Activated T-helper 9 cell treated with anti-CD3 and anti-CD28 coated beads, Interleukin-2, amount 50 U/mL, for 16 hours (primary cell): ENCODE measurements around the gene ENPEP.
A peak's percentile ranks its signal among the peaks of the same experiment; 100 is the strongest.
"Not testable (repeated sequence)": the region's sequence is repeated elsewhere in the genome, so short reads cannot be mapped to it uniquely, and the experiment has no call there.

Experiments used
- DNase-seq: peaks from one replicate; pipeline ENCODE4 v3.0.0-alpha.2; 2020; ENCODE audit warnings: low read depth

Gene ENPEP

DNA sequence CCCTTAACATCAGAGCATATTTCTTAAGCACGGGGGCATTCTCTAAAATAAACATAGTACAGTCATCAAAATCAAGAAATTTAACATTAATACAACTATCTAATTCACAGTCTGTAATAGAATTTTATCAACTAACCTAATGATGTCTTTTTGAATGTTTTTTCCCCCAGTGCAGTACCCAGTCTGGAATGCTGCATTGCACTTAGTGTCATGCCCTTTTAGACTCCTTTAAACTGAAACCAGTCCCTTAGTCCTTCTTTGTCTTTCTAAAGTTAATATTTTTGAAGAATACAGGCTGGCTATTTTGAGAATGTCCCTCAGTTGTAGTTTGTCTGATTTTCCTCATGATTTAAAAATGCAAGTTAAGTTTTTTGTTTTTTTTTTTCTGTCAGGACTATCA is 9.5 kb downstream of the ENPEP start:
- no peak for DNase-seq

DNA sequence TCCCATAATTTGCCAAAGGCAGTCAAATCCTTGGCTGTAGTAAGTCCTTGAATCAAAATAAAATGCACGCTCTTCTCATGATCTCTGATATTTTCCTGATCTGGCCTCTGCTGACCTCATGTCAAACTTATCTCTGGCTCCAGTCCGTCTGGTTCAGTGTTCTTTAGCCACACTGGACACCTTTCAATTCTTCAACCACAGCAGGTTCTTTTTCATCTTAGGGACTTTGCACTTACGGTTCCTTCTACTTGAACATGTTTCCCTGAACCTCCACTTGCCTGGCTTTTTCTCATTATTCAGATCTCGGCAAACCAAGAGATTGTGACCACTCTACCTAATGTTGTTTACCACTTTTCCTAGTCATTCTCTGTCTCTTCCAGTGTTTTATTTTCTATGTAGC is 10.3 kb downstream of the ENPEP start:
- DNase-seq = no peak

DNA sequence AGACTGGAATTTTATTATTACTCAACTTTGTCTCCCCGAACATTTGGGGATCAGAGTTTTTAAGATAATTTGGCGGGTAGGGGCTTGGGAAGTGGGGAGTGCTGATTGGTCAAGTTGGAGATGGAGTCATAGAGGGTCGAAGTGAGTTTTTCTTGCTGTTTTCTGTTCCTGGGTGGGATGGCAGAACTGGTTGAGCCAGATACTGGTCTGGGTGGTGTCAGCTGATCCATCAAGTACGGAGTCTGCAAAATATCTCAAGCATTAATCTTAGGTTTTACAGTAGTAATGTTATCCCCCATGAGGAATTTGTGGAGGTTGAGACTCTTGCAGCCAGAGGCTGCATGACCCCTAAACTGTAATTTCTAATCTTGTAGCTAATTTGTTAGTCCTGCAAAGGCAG is 10.9 kb downstream of the ENPEP start:
- DNase-seq = not testable (repeated sequence)

DNA sequence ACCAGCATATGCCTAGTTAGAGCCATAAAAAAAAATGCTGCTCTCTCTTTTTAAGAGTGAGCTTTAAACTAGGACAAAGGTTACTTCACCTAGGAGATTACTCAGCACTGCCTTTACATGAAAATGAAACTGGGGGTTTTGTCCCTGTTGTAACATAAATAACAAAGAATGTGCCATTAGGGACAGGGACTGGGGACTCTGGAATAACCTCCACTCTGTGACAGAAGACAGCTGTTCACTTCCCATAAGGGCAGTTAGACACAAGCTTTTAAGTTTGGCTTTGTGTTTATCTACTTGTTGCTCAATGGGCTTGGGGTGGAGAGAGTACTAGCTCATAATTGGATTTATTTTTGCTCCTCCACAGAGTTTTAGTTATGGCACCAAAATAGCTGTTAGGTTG is 11.9 kb downstream of the ENPEP start:
- DNase-seq = no peak

DNA sequence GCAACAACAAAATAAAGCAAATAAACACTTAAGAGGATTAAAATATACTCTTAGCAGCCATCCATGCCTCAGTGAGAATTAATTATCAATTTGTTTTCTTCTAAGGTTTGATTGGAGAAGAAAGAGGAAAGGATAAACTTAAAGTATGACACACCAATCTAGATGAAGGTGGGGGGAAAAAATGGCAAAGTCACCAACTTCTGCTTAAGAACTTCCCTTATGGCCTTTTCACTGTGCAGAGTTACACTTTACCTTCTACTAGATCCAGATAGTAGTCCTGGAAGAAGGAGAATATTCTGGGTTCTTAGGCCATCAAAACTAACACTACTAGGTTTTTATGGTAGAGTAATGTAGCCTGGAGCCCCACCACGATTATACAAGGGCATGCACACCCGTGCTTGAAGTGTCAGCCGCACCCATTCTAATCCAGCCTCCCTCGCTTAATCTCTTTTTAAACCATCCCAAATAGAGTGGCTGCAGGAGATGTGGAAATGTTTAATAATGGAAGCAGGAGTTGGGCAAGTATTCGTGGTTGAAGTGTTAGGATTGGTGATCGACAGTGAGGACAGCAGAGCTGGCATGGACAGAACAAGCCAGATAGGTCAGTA is 14.1 kb downstream of the ENPEP start:
- no peak for DNase-seq

DNA sequence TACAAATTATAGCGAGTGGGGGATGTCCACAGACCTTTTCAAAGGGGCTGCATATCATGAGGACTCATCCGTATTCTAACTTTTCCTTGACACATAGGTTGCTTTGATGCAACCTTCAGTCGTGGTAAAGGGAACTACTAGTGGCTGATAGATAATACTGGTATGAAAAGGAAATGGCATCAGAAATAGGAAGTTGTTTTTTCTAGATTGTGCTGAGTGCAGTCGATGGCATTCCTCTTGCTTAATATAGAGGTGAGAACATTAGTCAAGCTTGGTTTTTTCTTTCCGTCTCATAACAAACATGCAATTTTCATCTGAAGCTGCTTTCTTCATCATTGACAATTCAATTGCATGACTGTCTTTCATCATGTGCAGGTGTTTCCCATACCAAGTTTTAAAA is 16.6 kb downstream of the ENPEP start:
- no peak for DNase-seq

DNA sequence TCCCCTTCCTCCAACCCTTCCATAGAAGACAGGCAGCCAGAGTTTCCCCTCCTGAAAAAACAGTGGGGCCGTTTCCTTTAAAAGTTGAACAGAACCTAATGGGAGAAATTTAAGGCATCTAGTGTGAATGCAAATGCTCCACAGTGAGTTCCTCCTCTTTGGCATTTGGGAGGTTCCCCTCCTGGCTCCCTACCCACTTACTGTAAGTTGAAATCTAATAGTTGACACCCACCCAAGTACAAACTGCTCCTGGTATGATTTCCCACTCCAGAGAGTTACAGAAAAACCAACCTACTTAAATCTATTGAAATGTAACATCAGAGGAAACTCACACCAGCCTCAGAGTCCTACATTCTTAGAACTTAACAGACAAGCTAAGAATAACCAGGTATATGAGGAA is 17.6 kb downstream of the ENPEP start:
- no peak for DNase-seq

DNA sequence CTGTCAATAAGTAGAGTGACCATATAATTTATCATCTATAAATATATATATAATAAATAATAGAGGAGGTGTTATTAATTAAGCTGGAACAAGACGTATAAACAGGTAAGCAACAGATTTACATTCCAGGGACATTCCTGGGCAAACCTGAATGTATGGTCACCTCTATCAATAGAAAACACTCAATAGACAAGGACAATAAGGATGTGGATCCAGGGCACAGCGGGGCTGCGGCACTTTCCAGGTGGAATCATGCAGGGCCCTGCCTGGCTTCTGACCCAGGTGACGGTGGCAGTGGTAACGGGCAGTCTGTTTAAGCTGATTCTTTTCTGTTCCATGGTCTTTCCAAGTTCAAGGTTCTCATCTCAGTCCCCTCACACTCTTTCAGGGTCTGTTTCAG is 22.5 kb downstream of the ENPEP start:
- DNase-seq = no peak

DNA sequence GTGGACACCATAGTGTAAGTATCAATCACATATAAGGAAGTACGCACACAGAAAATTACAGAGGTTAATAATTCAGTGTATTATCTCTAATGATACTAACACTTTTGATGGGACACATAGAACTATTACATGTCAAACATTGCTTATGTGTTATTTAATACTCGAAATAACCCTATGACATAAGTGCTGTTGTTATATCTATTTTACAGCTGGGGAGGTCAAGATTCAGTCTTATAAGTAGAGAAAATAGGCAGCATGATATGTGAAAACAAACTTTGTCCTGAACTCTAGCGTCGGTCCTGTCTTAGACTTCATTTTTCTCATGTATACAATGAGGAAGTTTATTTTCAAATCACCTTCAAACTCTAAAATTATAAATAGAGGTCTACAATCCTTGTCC is 23.2 kb downstream of the ENPEP start:
- no peak for DNase-seq

DNA sequence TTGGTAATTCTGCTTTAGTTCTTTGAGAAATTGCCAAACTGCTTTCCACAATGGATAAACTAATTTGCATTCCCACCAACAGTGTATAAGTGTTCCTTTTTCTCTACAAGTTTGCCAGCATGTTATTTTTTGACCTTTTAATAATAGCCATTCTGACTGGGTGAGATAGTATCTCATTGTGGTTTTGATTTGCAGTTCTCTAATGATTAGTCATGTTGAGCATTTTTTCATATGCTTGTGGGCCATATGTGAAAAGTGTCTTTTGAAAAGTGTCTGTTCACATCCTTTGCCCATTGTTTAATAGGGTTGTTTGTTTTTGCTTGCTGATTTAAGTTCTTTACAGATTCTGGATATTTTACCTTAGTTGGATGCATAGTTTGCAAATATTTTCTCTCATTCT is 25.9 kb downstream of the ENPEP start:
- no peak for DNase-seq

DNA sequence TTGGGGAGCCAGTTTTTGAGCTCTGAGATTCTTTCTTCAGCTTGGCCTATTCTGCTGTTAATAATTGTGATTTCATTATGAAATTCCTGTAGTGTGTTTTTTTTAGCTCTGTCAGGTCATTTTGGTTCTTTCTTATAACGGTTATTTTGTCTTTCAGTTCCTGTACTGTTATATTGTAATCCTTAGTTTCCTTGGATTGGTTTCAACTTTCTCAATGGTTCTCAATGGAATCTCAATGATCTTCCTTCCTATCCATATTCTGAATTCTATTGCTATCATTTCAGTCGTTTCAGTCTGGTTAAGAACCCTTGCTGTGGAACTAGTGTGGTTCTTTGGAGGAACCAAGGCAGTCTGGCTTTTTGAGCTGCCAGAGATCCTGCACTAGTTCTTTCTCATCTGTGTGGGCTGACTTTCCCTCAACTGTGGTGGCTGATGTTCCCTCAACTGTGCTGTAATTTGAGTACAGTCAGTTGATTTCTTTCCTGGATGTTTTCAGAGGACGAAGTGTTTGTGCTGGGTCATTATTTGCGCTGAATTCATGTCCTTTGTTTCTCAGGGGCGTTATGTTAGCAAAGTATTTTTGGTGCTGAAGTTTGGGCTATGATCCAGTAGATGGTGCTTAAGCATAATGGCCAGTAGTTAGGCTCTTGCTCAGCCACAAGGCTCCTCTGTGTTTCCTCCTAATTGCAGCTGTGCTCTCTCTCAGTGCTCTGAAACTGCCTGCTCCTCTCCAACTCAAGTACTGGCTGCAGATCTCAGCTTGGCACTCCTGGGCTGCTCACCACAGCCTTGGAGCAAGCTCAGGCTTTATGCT is 27.5 kb downstream of the ENPEP start:
- DNase-seq = no peak

DNA sequence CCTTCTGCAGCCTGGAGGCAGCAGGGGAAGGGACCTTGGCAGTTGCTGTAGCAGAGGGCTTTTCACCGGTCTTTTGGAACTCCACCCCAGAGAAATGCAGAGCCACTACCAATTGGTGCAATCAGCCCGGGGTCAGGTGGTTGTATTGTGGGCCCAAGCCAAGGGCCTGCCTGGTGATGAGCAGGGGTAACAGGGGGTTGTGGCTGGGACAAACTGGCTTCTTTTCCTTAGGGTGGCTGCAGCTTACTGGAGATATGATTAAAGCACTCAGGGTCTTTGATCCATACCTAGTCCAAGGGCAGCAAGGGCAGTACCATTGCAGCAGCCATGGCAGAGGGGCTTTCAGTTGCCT is 28.1 kb downstream of the ENPEP start:
- no peak for DNase-seq

DNA sequence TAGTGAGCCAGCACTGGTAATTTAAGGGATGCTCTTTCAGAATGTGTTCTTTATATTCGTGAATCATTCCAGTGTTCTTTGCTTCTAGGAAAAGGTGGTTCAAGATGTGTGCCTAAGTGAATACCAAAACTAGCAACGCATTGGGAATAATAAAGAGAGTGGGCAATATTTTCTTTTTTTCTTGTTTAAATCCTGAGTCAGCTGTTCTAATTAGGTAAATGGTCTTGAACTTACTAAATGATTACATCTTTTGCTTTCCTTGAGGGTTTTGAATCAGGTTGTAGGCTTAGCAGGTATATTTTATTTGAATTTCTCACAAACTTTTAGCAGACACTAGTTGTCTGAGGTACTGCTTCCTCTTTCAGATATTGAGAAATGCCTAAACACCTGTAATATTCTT is 29.5 kb downstream of the ENPEP start:
- no peak for DNase-seq

DNA sequence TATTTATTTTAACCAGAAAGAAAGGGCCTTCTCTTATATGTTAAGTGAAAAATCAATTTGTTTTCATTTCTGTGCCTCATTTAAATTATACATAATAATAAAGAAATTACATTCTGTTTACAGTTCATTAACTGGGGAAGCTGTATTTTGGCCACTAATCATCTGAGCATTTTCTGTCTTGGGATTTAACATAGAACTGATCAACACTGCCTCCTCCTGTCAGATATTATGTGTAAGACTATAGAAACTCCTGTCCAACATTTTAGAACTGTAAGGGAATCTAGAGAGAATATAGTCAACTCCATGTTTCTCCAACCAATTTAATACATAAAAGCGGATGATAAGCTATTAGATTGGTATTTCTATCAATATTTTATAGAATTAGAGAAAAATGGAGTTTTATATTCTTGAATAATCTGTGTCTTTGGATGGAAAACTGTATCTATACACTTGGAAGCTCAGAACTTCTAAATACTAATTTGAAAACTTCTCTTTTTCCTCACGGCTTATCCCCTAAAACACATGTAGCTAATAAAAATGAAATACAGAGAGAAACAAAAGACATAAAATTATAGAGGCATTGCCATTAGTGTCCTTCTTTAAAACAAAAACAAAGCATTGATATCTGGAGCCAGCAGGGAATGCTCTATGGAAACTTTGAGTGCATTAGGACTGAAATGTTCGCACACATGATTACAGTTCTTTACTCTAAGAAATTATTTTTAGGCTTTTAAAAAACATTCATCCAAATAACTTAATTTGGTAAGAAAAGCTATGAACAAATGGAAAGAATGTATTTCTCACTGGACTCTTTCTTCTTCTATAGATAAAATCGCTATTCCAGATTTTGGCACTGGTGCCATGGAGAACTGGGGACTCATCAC is 33.1 kb downstream of the ENPEP start:
- no peak for DNase-seq

DNA sequence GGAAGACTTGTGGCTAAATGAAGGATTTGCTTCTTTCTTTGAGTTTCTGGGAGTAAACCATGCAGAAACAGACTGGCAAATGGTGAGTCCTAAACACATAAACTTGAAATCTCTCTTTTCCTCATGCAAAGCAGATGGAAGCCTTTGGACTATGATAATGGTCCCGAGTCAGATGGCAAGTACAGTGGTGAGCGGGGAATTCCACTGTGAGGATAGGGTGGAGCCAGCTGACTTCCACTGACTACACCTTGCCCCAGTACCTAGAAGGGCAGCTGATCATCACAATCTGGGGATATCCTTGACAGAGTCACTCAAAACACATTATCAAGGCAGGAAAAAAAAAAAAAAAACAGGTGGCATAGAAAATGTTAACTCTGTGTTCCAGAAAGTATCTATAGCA is 34.3 kb downstream of the ENPEP start:
- DNase-seq = no peak

DNA sequence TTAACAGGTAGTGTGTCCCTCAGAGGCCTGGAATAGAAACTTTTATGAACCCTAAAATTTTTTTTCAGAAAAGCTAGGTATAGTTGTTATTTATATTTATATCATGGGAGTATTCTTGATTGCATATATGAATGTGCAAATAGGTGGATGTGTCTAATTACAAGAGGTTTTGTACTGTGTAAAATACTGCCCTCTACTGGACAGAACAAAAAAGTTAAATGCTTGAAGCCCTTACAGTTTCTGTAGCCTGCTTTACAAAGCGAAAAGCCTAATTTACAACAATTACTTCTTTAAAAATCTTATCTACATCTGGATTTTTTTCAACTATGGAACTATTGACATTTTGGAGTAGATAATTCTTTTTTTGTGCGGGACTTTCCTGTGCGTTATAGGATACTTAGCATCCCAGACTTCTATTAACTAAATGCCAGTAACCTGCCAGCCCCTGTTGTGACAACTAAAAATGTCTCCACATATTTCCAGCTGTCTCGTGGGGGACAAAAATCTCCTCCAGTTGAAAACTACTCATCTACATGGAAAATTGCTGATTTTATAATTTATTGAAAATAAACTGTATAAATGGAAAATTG is 35.1 kb downstream of the ENPEP start:
- DNase-seq = no peak

DNA sequence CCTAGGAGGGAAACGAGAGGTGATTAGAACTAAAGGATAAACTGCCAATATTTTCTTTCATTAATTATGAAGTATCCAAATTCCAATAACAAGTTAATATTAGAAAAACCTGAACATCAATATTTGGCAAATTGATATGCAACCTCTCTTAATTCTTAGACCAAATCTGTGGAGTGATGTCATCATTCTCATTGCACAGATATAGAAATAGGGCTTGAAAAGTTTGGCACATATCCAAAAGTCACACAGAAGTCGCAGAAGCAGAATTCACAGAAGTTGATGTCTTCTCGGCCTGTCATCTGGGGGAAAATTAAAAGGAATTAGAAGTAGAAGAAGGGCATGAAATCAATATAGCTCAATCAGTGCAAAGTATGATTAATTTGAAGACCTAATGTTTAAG is 36.9 kb downstream of the ENPEP start:
- DNase-seq = no peak

DNA sequence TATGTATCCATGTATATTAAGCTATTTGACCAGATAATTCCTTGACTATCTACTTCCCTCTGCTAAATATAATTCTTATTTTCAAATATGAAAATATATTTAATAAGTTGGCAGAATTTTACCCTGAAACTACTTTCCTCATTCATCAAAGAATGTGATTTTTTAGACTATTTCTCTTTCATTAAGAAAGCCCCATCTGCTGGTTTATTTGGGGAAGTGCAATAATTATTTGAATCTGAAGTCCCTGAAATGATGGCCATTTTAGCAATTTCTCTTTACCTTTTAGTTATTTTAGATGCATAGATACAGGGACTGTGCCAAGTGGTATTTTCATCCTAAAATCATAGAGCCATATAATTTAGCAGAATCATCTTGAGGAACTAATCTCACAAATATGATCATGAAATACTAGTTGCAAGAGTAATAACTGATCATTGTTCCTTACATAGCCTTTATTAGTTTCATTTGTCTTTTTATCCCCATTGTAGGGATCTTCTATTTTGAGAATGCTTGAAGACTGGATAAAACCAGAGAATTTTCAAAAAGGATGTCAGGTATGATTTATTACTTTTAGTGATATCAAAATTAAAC is 39.0 kb downstream of the ENPEP start:
- DNase-seq = no peak

DNA sequence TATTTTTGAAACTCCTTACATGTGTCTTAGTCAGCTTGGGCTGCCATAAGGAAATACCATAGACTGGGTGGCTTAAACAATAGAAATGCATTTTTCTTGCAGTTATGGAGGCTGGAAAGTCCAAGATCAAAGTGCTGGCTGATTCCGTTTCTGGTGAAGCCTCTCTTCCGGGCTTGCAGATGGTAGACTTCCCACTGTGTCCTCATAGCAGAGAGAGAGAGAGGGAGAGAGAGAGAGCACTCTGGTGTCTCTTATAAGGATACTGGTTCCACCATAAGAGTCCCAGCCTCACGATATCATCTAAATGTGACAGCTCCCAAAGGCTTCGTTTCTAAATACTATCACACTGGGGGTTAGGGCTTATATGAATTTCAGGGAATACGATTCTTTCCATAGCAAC is 39.7 kb downstream of the ENPEP start:
- DNase-seq = no peak

DNA sequence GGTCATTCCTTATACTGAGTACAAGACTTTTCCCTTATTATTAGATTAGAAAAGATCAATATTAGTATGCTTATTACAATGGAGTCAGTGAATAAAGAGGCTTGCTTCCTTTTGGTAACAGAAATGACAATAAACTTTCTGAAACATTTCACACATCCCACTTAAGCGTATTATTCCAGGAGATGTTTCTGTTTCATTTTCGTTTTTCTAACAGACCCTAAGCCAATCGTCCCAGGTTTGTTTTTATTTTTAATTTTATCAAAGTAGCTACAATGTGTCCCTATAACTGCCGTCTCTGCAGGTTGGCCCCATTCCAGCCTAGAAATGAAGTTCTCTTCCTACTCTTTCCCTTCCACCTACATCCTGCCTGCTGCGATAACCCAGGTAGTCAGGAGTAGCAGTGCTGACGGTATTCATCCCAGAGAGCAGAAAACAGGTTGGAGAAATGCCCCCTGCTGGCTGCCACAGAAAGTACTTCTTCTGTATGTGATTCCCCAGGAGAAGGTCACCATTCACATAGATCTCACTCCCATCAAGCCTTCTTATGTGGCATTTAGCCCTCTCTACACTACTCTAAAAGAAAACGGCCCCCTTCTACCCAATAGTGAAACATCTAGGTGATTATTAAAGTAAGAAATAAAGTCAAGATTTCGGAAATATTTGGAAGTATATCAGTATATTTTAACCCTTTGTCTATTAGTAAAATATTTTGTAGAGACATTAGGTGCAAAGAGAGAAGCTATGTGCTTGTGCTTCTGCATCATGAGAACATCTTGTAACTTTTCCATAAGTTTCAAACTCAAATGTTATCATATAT is 40.4 kb downstream of the ENPEP start:
- DNase-seq = peak; percentile 53

DNA sequence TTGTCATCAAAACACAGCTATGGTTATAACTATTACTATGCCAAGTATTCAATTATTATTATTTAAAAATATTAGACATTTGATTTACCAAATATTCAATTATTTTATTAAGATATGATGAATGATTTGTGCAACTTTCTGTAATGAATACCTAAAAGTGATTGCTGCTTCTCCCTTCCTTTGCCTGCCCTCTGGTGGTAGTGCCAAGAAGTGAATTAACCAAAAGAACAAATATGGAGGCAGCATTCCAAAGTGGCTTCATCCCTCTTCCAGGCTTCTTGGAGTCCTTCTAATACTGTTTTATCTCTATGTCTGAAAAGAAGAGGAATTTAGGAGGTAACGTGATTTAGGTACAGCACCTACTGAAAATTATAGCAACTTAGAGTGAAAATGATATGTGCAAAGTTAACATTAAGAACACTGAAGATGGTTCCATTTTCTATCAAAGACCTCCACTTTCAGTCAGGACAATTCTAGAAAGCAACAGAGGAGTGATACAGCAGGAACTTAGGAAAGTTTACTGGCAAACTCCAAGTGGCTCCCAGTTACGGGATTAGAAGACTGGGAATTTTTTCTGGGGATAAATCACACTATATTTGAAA is 43.0 kb downstream of the ENPEP start:
- no peak for DNase-seq
